ENCODE measurements around the gene SLITRK4. TPM values are rescaled to one million over a fixed set of nuclear protein-coding genes. Genes with fewer than 3 reads are reported as not detected.

SLITRK4 gene
- total RNA-seq, 2 donors from 2014 or later = 0.28 TPM; not detected in 1

- DNase-seq (no peak), ATAC-seq (no peak)
- intact Hi-C loops (cut with DNase I, micrococcal nuclease) = no loop called here
Measured at GRCh38 chrX:143581240-143581639, 54.7 kb downstream of the SLITRK4 start.

GRCh38 chrX:143580266-143580665, 55.6 kb downstream of the SLITRK4 start:
- DNase-seq (no peak), ATAC-seq (no peak)
- intact Hi-C loops (cut with DNase I, micrococcal nuclease) = no loop called here

Other genes with a start within 250 kb of the SLITRK4 start
- not detected for gene SPANXN3, start 118.6 kb downstream of the SLITRK4 start, total RNA-seq
- not detected for gene SPANXN2, start 84.7 kb upstream of the SLITRK4 start, total RNA-seq
- not detected for gene UBE2NL, start 248.0 kb upstream of the SLITRK4 start, total RNA-seq

Data from left colon (tissue), 2 donors.